ENCODE data around the gene SLX4IP.
"Not testable (repeated sequence)": the region's sequence is repeated elsewhere in the genome, so short reads cannot be mapped to it uniquely, and the experiment has no call there.

SLX4IP gene

GRCh38 chr20:10595985-10596384 is 160.9 kb downstream of the SLX4IP start:
- no peak for DNase-seq (ENCODE audit: low read depth in 4 of 4, low spot score in 1 of 4)

GRCh38 chr20:10596710-10597121 is 161.6 kb downstream of the SLX4IP start:
- no peak for DNase-seq (ENCODE audit: low read depth in 4 of 4, low spot score in 1 of 4)

GRCh38 chr20:10597637-10598036 is 162.5 kb downstream of the SLX4IP start:
- DNase-seq (ENCODE audit: low read depth in 4 of 4, low spot score in 1 of 4) = no peak

- no peak for DNase-seq (ENCODE audit: low read depth in 4 of 4, low spot score in 1 of 4)
Observed at GRCh38 chr20:10602221-10602871, 167.2 kb downstream of the SLX4IP start.

GRCh38 chr20:10603378-10603777 is 168.3 kb downstream of the SLX4IP start:
- DNase-seq (ENCODE audit: low read depth in 4 of 4, low spot score in 1 of 4) = no peak

- DNase-seq (ENCODE audit: low read depth in 4 of 4, low spot score in 1 of 4) = no peak
Observed at GRCh38 chr20:10603971-10604864, 169.1 kb downstream of the SLX4IP start.

- DNase-seq (ENCODE audit: low read depth in 4 of 4, low spot score in 1 of 4) = no peak
Observed at GRCh38 chr20:10604865-10605440, 169.8 kb downstream of the SLX4IP start.

GRCh38 chr20:10605547-10606195 is 170.6 kb downstream of the SLX4IP start:
- no peak for DNase-seq (ENCODE audit: low read depth in 4 of 4, low spot score in 1 of 4)

- no peak for DNase-seq (ENCODE audit: low read depth in 4 of 4, low spot score in 1 of 4)
Observed at GRCh38 chr20:10609276-10609675, 174.2 kb downstream of the SLX4IP start.

- no peak for DNase-seq (ENCODE audit: low read depth in 4 of 4, low spot score in 1 of 4)
Observed at GRCh38 chr20:10609770-10610169, 174.7 kb downstream of the SLX4IP start.

GRCh38 chr20:10610251-10610650 is 175.1 kb downstream of the SLX4IP start:
- no peak for DNase-seq (ENCODE audit: low read depth in 4 of 4, low spot score in 1 of 4)

GRCh38 chr20:10611357-10611756 is 176.3 kb downstream of the SLX4IP start:
- DNase-seq (ENCODE audit: low read depth in 4 of 4, low spot score in 1 of 4) = no peak

GRCh38 chr20:10613426-10613825 is 178.3 kb downstream of the SLX4IP start:
- DNase-seq (ENCODE audit: low read depth in 4 of 4, low spot score in 1 of 4) = not testable (repeated sequence)

GRCh38 chr20:10613911-10614310 is 178.8 kb downstream of the SLX4IP start:
- DNase-seq (ENCODE audit: low read depth in 4 of 4, low spot score in 1 of 4) = no peak

- DNase-seq (ENCODE audit: low read depth in 4 of 4, low spot score in 1 of 4) = no peak
Observed at GRCh38 chr20:10616212-10616611, 181.1 kb downstream of the SLX4IP start.

- DNase-seq (ENCODE audit: low read depth in 4 of 4, low spot score in 1 of 4) = not testable (repeated sequence)
Observed at GRCh38 chr20:10617549-10618133, 182.5 kb downstream of the SLX4IP start.

GRCh38 chr20:10618611-10619245 is 183.6 kb downstream of the SLX4IP start:
- no peak for DNase-seq (ENCODE audit: low read depth in 4 of 4, low spot score in 1 of 4)

- DNase-seq (ENCODE audit: low read depth in 4 of 4, low spot score in 1 of 4) = no peak
Observed at GRCh38 chr20:10619427-10619826, 184.3 kb downstream of the SLX4IP start.

- no peak for DNase-seq (ENCODE audit: low read depth in 4 of 4, low spot score in 1 of 4)
Observed at GRCh38 chr20:10621149-10621548, 186.0 kb downstream of the SLX4IP start.

GRCh38 chr20:10622657-10623418 is 187.7 kb downstream of the SLX4IP start:
- no peak for DNase-seq (ENCODE audit: low read depth in 4 of 4, low spot score in 1 of 4)

All from stimulated activated CD4-positive, alpha-beta T cell treated with anti-CD3 and anti-CD28 coated beads, Interleukin-1b, Interleukin-23, amount 100 ng/mL, for 24 hours (primary cell).